ENCODE measurements around the gene KLHL29.

- TF ChIP-seq CTCF (IDR thresholded peaks at IDR 0.05) (no peak), POLR2A (IDR thresholded peaks at IDR 0.05) (no peak)
Observed at GRCh38 chr2:23401427-23402204, 16.6 kb downstream of the KLHL29 start.

All from thyroid gland (tissue), 4 donors.